SK-N-SH (cell line): ENCODE measurements around the gene PLD3. TPM values are rescaled to one million over a fixed set of nuclear protein-coding genes. Genes with fewer than 3 reads are reported as not detected.

Experiments
- CTCF ChIA-PET: fragments of 300-600, 350-600 bp; formaldehyde crosslinking; extraction: SDS; loops from one replicate; lab custom pipeline; 2021; lab: Yijun Ruan, JAX
- POLR2A ChIA-PET: fragments of 350-600 bp; sonication (Branson Sonifier 250); formaldehyde crosslinking; extraction: SDS; loops from one replicate; lab custom pipeline; 2020; ENCODE audit warnings: antibody characterized with exemption, inconsistent platforms; lab: Yijun Ruan, JAX
- DNase-seq: peaks from one replicate; pipeline ENCODE4 v3.0.0; 2012
- H2AFZ ChIP-seq: fragments of 200-600 bp; sonication (generic); 2 replicates; pipeline ENCODE4 v1.8.1; 2016; ENCODE audit warnings: antibody characterized with exemption, mild to moderate bottlenecking, low read depth
- H3F3A ChIP-seq: fragments of 200-600 bp; sonication (generic); replicated peaks from 2 replicates; pipeline ENCODE3; 2016; ENCODE audit warnings: antibody characterized with exemption, mild to moderate bottlenecking; ENCODE audit not compliant: insufficient read depth
- H3K27ac ChIP-seq, 2 experiments: fragments of 200-500 bp in 1 of 2; fragments of 200-600 bp in 1 of 2; sonication (Bioruptor generic) in 1 of 2; sonication (generic), shearing (Covaris generic) in 1 of 2; 2 replicates each; pipeline versions ENCODE4 v1.5.1 to v1.6.1; 2014 to 2016; ENCODE audit warnings: low read depth in 2 of 2, inconsistent platforms in 1 of 2, low read length in 1 of 2, mild to moderate bottlenecking in 1 of 2, mixed read lengths in 1 of 2
- H3K27me3 ChIP-seq: fragments of 200-600 bp; sonication (generic), shearing (Covaris generic); 2 replicates; pipeline ENCODE4 v1.6.1; 2016; ENCODE audit warnings: mixed run types; ENCODE audit not compliant: insufficient read depth
- H3K36me3 ChIP-seq, 2 experiments: fragments of 200-500 bp in 1 of 2; fragments of 200-600 bp in 1 of 2; sonication (Bioruptor generic) in 1 of 2; sonication (generic) in 1 of 2; replicated peaks in 1 of 2; 2 replicates each; pipeline versions ENCODE3 to v1.5.1; 2014 to 2016; ENCODE audit warnings: low read length in 1 of 2, mild to moderate bottlenecking in 1 of 2; ENCODE audit not compliant: insufficient read depth in 2 of 2, control insufficient read depth in 1 of 2
- H3K4me1 ChIP-seq, 2 experiments: fragments of 200-500 bp in 1 of 2; fragments of 200-600 bp in 1 of 2; sonication (Bioruptor generic) in 1 of 2; sonication (generic), shearing (Covaris generic) in 1 of 2; 2 replicates each; pipeline versions ENCODE4 v1.5.1 to v1.6.1; 2014 to 2016; ENCODE audit warnings: low read depth in 1 of 2, low read length in 1 of 2, mixed run types in 1 of 2; ENCODE audit not compliant: insufficient read depth in 2 of 2, control insufficient read depth in 1 of 2
- H3K4me2 ChIP-seq: fragments of 200-600 bp; sonication (generic), shearing (Covaris generic); 2 replicates; pipeline ENCODE4 v1.6.1; 2017; ENCODE audit warnings: mixed run types
- H3K4me3 ChIP-seq, 2 experiments: fragments of 200-500 bp in 1 of 2; fragments of 200-600 bp in 1 of 2; sonication (Bioruptor generic) in 1 of 2; sonication (generic), shearing (Covaris generic) in 1 of 2; 2 replicates each; pipeline versions ENCODE4 v1.5.1 to v1.8.1; 2014 to 2016; ENCODE audit warnings: low read depth in 2 of 2, inconsistent platforms in 1 of 2, low read length in 1 of 2, mild to moderate bottlenecking in 1 of 2, mixed read lengths in 1 of 2, moderate library complexity in 1 of 2
- H3K79me2 ChIP-seq: fragments of 200-600 bp; sonication (generic); 2 replicates; pipeline ENCODE4 v1.8.1; 2017; ENCODE audit warnings: mild to moderate bottlenecking; ENCODE audit not compliant: insufficient read depth
- H3K9ac ChIP-seq: fragments of 200-600 bp; sonication (generic); 2 replicates; pipeline ENCODE4 v1.6.1; 2017; ENCODE audit warnings: mixed run types
- H3K9me2 ChIP-seq: fragments of 200-600 bp; sonication (generic); 2 replicates; pipeline ENCODE4 v1.6.1; 2017; ENCODE audit warnings: mixed run types
- H3K9me3 ChIP-seq: fragments of 200-600 bp; sonication (generic); 2 replicates; pipeline ENCODE4 v1.6.1; 2017; ENCODE audit warnings: mixed run types, mild to moderate bottlenecking, moderate library complexity
- H4K20me1 ChIP-seq: fragments of 200-600 bp; sonication (generic); 2 replicates; pipeline ENCODE4 v1.6.1; 2017; ENCODE audit warnings: mild to moderate bottlenecking, mixed run types; ENCODE audit not compliant: insufficient read depth
- JUND ChIP-seq: IDR thresholded peaks from 2 replicates; pipeline ENCODE4 v1.4.0; 2012
- RFX5 ChIP-seq: IDR thresholded peaks from 2 replicates; pipeline ENCODE4 v1.6.1; 2012; ENCODE audit warnings: mild to moderate bottlenecking, improper control_type of control experiment, low read length
- SIN3A ChIP-seq: IDR thresholded peaks from 2 replicates; pipeline ENCODE4 v1.6.1; 2012; ENCODE audit warnings: low read depth, mild to moderate bottlenecking, low read length, moderate library complexity, borderline replicate concordance
- TEAD4 ChIP-seq: IDR thresholded peaks from 2 replicates; pipeline ENCODE4 v1.4.0; 2012; ENCODE audit warnings: mild to moderate bottlenecking, borderline replicate concordance; ENCODE audit not compliant: insufficient read depth
- USF1 ChIP-seq: IDR thresholded peaks from 2 replicates; pipeline ENCODE4 v1.4.0; 2012; ENCODE audit warnings: low read depth, borderline replicate concordance
- YY1 ChIP-seq: IDR thresholded peaks from 2 replicates; pipeline ENCODE4 v1.4.0; 2012; ENCODE audit warnings: low read depth, mild to moderate bottlenecking
- WGBS: methylation state at CpG from one replicate; pipeline ENCODE4 v1.1.6; 2017; ENCODE audit warnings: low lambda C conversion rate; 5-methylcytosine and 5-hydroxymethylcytosine counted together
- polyA plus RNA-seq, 3 experiments: library from polyadenylated mRNA; depleted of rRNA; stranded (reverse); fragments of >200 nt; gene quantifications; 2 replicates each; pipeline ENCODE4 v1.2.3, GENCODE V29; 2012

The PLD3 gene
- polyA plus RNA-seq, 1 of the 3 experiments (the other 2 are of a cell fraction): 511 TPM

- peak overlapping the region in 1 of 2 experiments; percentile 67; a peak in 1 of 4 replicates for H3K27ac ChIP-seq
- H3K9me3 ChIP-seq: no peaks in the 10 kb centered on the region
- 86% methylated on average over 23 of the region's 27 CpGs for WGBS
- peak; percentile 73 for DNase-seq
- peak overlapping the region; percentile 49 to 66; a peak in 2 of 4 replicates for H3K4me3 ChIP-seq
- CTCF ChIA-PET: interaction anchor here (1.0 to 2.6 kb wide), 5 partner anchors 14 to 62 kb away, joined by 3 to 12 read pairs (median 6); no protein-coding TSS in a partner anchor
- no peaks in the 10 kb centered on the region for H3K9me2 ChIP-seq
- no peaks in the 10 kb centered on the region for H3K27me3 ChIP-seq
- H4K20me1 ChIP-seq: no peaks in the 10 kb centered on the region
- POLR2A ChIA-PET: interaction anchor here (1.1 to 1.2 kb wide), 2 partner anchors 8 to 9 kb away, joined by 3 to 5 read pairs; no protein-coding TSS in a partner anchor
- peaks cover 9% of the 10 kb centered on the region; the same call in 1 of the 2 replicates for H3K79me2 ChIP-seq
- TF ChIP-seq RFX5 (peak; percentile 90), TEAD4 (no peak)
- peak overlapping the region; percentile 88 for H3K4me2 ChIP-seq
- H2AFZ ChIP-seq: no peak overlapping the region
- peaks cover 10 to 18% of the 10 kb centered on the region in 2 experiments for H3K36me3 ChIP-seq
- H3K4me1 ChIP-seq: peaks cover 0 to 14% of the 10 kb centered on the region in 2 experiments; a peak in 2 of 4 replicates
- peaks cover 7% of the 10 kb centered on the region for H3F3A ChIP-seq
- H3K9ac ChIP-seq: no peak overlapping the region
Measured at GRCh38 chr19:40366697-40367561, 18.4 kb downstream of the PLD3 start.

GRCh38 chr19:40367577-40368434, 19.3 kb downstream of the PLD3 start:
- H3K4me1 ChIP-seq: peaks cover 0 to 14% of the 10 kb centered on the region in 2 experiments; a peak in 2 of 4 replicates
- H3K79me2 ChIP-seq: peaks cover 9% of the 10 kb centered on the region; the same call in 1 of the 2 replicates
- CTCF ChIA-PET: interaction anchor here (1.4 to 2.6 kb wide), 2 partner anchors 13 to 63 kb away, joined by 4 to 8 read pairs; no protein-coding TSS in a partner anchor
- no peaks in the 10 kb centered on the region for H4K20me1 ChIP-seq
- no peaks in the 10 kb centered on the region for H3K9me2 ChIP-seq
- H3K27ac ChIP-seq: no peak overlapping the region
- WGBS: 97% methylated on average over 12 of the region's 16 CpGs
- no peaks in the 10 kb centered on the region for H3K27me3 ChIP-seq
- peak; percentile 19 for DNase-seq
- no peaks in the 10 kb centered on the region for H3K9me3 ChIP-seq
- no peak overlapping the region for H3K9ac ChIP-seq
- POLR2A ChIA-PET: no interaction called here
- no peak overlapping the region for H3K4me2 ChIP-seq
- TF ChIP-seq YY1 (no peak), USF1 (no peak), JUND (no peak), SIN3A (no peak)
- peaks cover 10 to 20% of the 10 kb centered on the region in 2 experiments for H3K36me3 ChIP-seq
- no peak overlapping the region for H2AFZ ChIP-seq
- peaks cover 7% of the 10 kb centered on the region for H3F3A ChIP-seq
- no peak overlapping the region for H3K4me3 ChIP-seq
